ENCODE data around the gene CACTIN.
"Not testable (repeated sequence)": the region's sequence is repeated elsewhere in the genome, so short reads cannot be mapped to it uniquely, and the experiment has no call there.

CACTIN gene

GRCh38 chr19:3590991-3591659, 35.5 kb downstream of the CACTIN start:
- Histone ChIP-seq H3K4me3 (ENCODE audit: low read length) (no peak overlapping the region), H3K9ac (ENCODE audit: low read length) (no peak overlapping the region), H3K27me3 (ENCODE audit: control insufficient read depth, insufficient read depth, low read length) (peaks cover 2% of the 10 kb centered on the region), H3K4me1 (ENCODE audit: control insufficient read depth, insufficient read depth, low read length) (peaks cover 3% of the 10 kb centered on the region), H3K27ac (ENCODE audit: low read depth, low read length) (no peak overlapping the region), H3K36me3 (ENCODE audit: control insufficient read depth, insufficient read depth, low read length) (no peaks in the 10 kb centered on the region)

- no peak overlapping the region for H3K4me3 ChIP-seq (ENCODE audit: low read length)
- peaks cover 3% of the 10 kb centered on the region for H3K4me1 ChIP-seq (ENCODE audit: control insufficient read depth, insufficient read depth, low read length)
- no peak overlapping the region for H3K27ac ChIP-seq (ENCODE audit: low read depth, low read length)
- H3K36me3 ChIP-seq (ENCODE audit: control insufficient read depth, insufficient read depth, low read length), result no peaks in the 10 kb centered on the region
- peaks cover 11% of the 10 kb centered on the region for H3K27me3 ChIP-seq (ENCODE audit: control insufficient read depth, insufficient read depth, low read length)
- H3K9ac ChIP-seq (ENCODE audit: low read length), result no peak overlapping the region
These were observed 36.6 kb downstream of the CACTIN start for GRCh38 chr19:3589949-3590348.

- H3K9ac ChIP-seq (ENCODE audit: low read length), result no peak overlapping the region
- no peaks in the 10 kb centered on the region for H3K36me3 ChIP-seq (ENCODE audit: control insufficient read depth, insufficient read depth, low read length)
- H3K27ac ChIP-seq (ENCODE audit: low read depth, low read length), result no peak overlapping the region
- no peak overlapping the region for H3K4me3 ChIP-seq (ENCODE audit: low read length)
- H3K4me1 ChIP-seq (ENCODE audit: control insufficient read depth, insufficient read depth, low read length), result peaks cover 3% of the 10 kb centered on the region
- peaks cover 12% of the 10 kb centered on the region for H3K27me3 ChIP-seq (ENCODE audit: control insufficient read depth, insufficient read depth, low read length)
These were observed 37.2 kb downstream of the CACTIN start for GRCh38 chr19:3589439-3589838.

- Histone ChIP-seq H3K4me1 (ENCODE audit: control insufficient read depth, insufficient read depth, low read length) (peaks cover 3% of the 10 kb centered on the region), H3K27ac (ENCODE audit: low read depth, low read length) (no peak overlapping the region), H3K27me3 (ENCODE audit: control insufficient read depth, insufficient read depth, low read length) (peaks cover 12% of the 10 kb centered on the region), H3K9ac (ENCODE audit: low read length) (no peak overlapping the region), H3K36me3 (ENCODE audit: control insufficient read depth, insufficient read depth, low read length) (no peaks in the 10 kb centered on the region), H3K4me3 (ENCODE audit: low read length) (peak overlapping the region; percentile 32)
These were observed 39.8 kb downstream of the CACTIN start for GRCh38 chr19:3586707-3587346.

GRCh38 chr19:3586127-3586626, 40.4 kb downstream of the CACTIN start:
- Histone ChIP-seq H3K36me3 (ENCODE audit: control insufficient read depth, insufficient read depth, low read length) (no peaks in the 10 kb centered on the region), H3K4me3 (ENCODE audit: low read length) (peak overlapping the region; percentile 55), H3K27ac (ENCODE audit: low read depth, low read length) (no peak overlapping the region), H3K4me1 (ENCODE audit: control insufficient read depth, insufficient read depth, low read length) (peaks cover 3% of the 10 kb centered on the region), H3K27me3 (ENCODE audit: control insufficient read depth, insufficient read depth, low read length) (peaks cover 12% of the 10 kb centered on the region), H3K9ac (ENCODE audit: low read length) (no peak overlapping the region)

- Histone ChIP-seq H3K9ac (ENCODE audit: low read length) (no peak within 1 kb of the TSS), H3K36me3 (ENCODE audit: control insufficient read depth, insufficient read depth, low read length) (no peaks in the 10 kb centered on the region), H3K27me3 (ENCODE audit: control insufficient read depth, insufficient read depth, low read length) (peaks cover 12% of the 10 kb centered on the region), H3K27ac (ENCODE audit: low read depth, low read length) (no peak within 1 kb of the TSS), H3K4me1 (ENCODE audit: control insufficient read depth, insufficient read depth, low read length) (peaks cover 4% of the 10 kb centered on the region), H3K4me3 (ENCODE audit: low read length) (peak within 1 kb of the TSS; percentile 55)
These were observed 41.1 kb downstream of the CACTIN start, which contains the start of gene GIPC3 for GRCh38 chr19:3585301-3586126. Gene GIPC3 (plus strand): TSS chr19:3585478. CDS start chr19:3585598, 120 bp downstream.

- not testable (repeated sequence) for H3K4me1 ChIP-seq (ENCODE audit: control insufficient read depth, insufficient read depth, low read length); H3K36me3 ChIP-seq (ENCODE audit: control insufficient read depth, insufficient read depth, low read length); H3K4me3 ChIP-seq (ENCODE audit: low read length); H3K27ac ChIP-seq (ENCODE audit: low read depth, low read length); H3K9ac ChIP-seq (ENCODE audit: low read length)
- peaks cover 12% of the 10 kb centered on the region for H3K27me3 ChIP-seq (ENCODE audit: control insufficient read depth, insufficient read depth, low read length)
These were observed 42.4 kb downstream of the CACTIN start for GRCh38 chr19:3584036-3584802.

- H3K27ac ChIP-seq (ENCODE audit: low read depth, low read length); H3K4me1 ChIP-seq (ENCODE audit: control insufficient read depth, insufficient read depth, low read length); H3K36me3 ChIP-seq (ENCODE audit: control insufficient read depth, insufficient read depth, low read length); H3K4me3 ChIP-seq (ENCODE audit: low read length); H3K9ac ChIP-seq (ENCODE audit: low read length): not testable (repeated sequence)
- H3K27me3 ChIP-seq (ENCODE audit: control insufficient read depth, insufficient read depth, low read length), result peaks cover 12% of the 10 kb centered on the region
These were observed 44.8 kb downstream of the CACTIN start for GRCh38 chr19:3581792-3582191.

GRCh38 chr19:3580156-3580934, 46.2 kb downstream of the CACTIN start:
- Histone ChIP-seq H3K27ac (ENCODE audit: low read depth, low read length) (peak overlapping the region; percentile 46), H3K9ac (ENCODE audit: low read length) (no peak overlapping the region), H3K4me1 (ENCODE audit: control insufficient read depth, insufficient read depth, low read length) (peaks cover 11% of the 10 kb centered on the region), H3K4me3 (ENCODE audit: low read length) (no peak overlapping the region), H3K36me3 (ENCODE audit: control insufficient read depth, insufficient read depth, low read length) (no peaks in the 10 kb centered on the region), H3K27me3 (ENCODE audit: control insufficient read depth, insufficient read depth, low read length) (peaks cover 5% of the 10 kb centered on the region)

GRCh38 chr19:3578390-3578789, 48.2 kb downstream of the CACTIN start:
- Histone ChIP-seq H3K36me3 (ENCODE audit: control insufficient read depth, insufficient read depth, low read length) (no peaks in the 10 kb centered on the region), H3K27me3 (ENCODE audit: control insufficient read depth, insufficient read depth, low read length) (no peaks in the 10 kb centered on the region), H3K27ac (ENCODE audit: low read depth, low read length) (no peak overlapping the region)

GRCh38 chr19:3577723-3578344, 48.8 kb downstream of the CACTIN start:
- Histone ChIP-seq H3K4me3 (ENCODE audit: low read length) (no peak overlapping the region), H3K4me1 (ENCODE audit: control insufficient read depth, insufficient read depth, low read length) (peaks cover 11% of the 10 kb centered on the region), H3K27me3 (ENCODE audit: control insufficient read depth, insufficient read depth, low read length) (no peaks in the 10 kb centered on the region), H3K36me3 (ENCODE audit: control insufficient read depth, insufficient read depth, low read length) (no peaks in the 10 kb centered on the region), H3K27ac (ENCODE audit: low read depth, low read length) (no peak overlapping the region), H3K9ac (ENCODE audit: low read length) (no peak overlapping the region)

More at GRCh38 chr19:3578390-3578789, 48.2 kb downstream of the CACTIN start:
- no peak overlapping the region for H3K9ac ChIP-seq (ENCODE audit: low read length)
- H3K4me3 ChIP-seq (ENCODE audit: low read length), result no peak overlapping the region
- peaks cover 11% of the 10 kb centered on the region for H3K4me1 ChIP-seq (ENCODE audit: control insufficient read depth, insufficient read depth, low read length)
